Islet precursor cell (in vitro differentiated cells): ENCODE data around the gene FARP1.

Source experiments
- DNase-seq: peaks from one replicate; pipeline ENCODE4 v3.0.0-alpha.2; 2018

FARP1 gene

GRCh38 chr13:98233127-98233526 lies 90.2 kb downstream of the FARP1 start:
- no peak for DNase-seq

- DNase-seq = no peak
Measured at GRCh38 chr13:98234348-98234747, 91.5 kb downstream of the FARP1 start.

- DNase-seq = no peak
Measured at GRCh38 chr13:98236197-98236596, 93.3 kb downstream of the FARP1 start.

- no peak for DNase-seq
Measured at GRCh38 chr13:98237331-98237730, 94.4 kb downstream of the FARP1 start.

- DNase-seq = peak; percentile 60
Measured at GRCh38 chr13:98239162-98240076, 96.5 kb downstream of the FARP1 start.

- no peak for DNase-seq
Measured at GRCh38 chr13:98240135-98240534, 97.2 kb downstream of the FARP1 start.

GRCh38 chr13:98240974-98241373 lies 98.1 kb downstream of the FARP1 start:
- DNase-seq = no peak

- DNase-seq = no peak
Measured at GRCh38 chr13:98241976-98242375, 99.1 kb downstream of the FARP1 start.

GRCh38 chr13:98242403-98242802 lies 99.5 kb downstream of the FARP1 start:
- DNase-seq = no peak

GRCh38 chr13:98243929-98244272 lies 101.0 kb downstream of the FARP1 start:
- DNase-seq = no peak

- no peak for DNase-seq
Measured at GRCh38 chr13:98246538-98247172, 103.8 kb downstream of the FARP1 start.

- no peak for DNase-seq
Measured at GRCh38 chr13:98251708-98252107, 108.8 kb downstream of the FARP1 start.

- DNase-seq = peak; percentile 86
Measured at GRCh38 chr13:98252931-98253470, 110.1 kb downstream of the FARP1 start.

- no peak for DNase-seq
Measured at GRCh38 chr13:98253526-98253925, 110.6 kb downstream of the FARP1 start.

GRCh38 chr13:98254513-98254912 lies 111.6 kb downstream of the FARP1 start:
- no peak for DNase-seq

GRCh38 chr13:98258226-98258625 lies 115.3 kb downstream of the FARP1 start:
- no peak for DNase-seq

- DNase-seq = peak; percentile 70
Measured at GRCh38 chr13:98260357-98261164, 117.7 kb downstream of the FARP1 start.

GRCh38 chr13:98261165-98261702 lies 118.3 kb downstream of the FARP1 start:
- no peak for DNase-seq

GRCh38 chr13:98262292-98262691 lies 119.4 kb downstream of the FARP1 start:
- DNase-seq = no peak

GRCh38 chr13:98263841-98264240 lies 120.9 kb downstream of the FARP1 start:
- no peak for DNase-seq

- DNase-seq = no peak
Measured at GRCh38 chr13:98264877-98265276, 122.0 kb downstream of the FARP1 start.

- no peak for DNase-seq
Measured at GRCh38 chr13:98265692-98266551, 123.0 kb downstream of the FARP1 start.
